GM19043 (cell line): ENCODE data around the gene GYPA.
"Not testable (repeated sequence)": the region's sequence is repeated elsewhere in the genome, so short reads cannot be mapped to it uniquely, and the experiment has no call there.

ENCODE experiments used
- ATAC-seq: cut with Tn5 transposase; IDR thresholded peaks from one replicate; pipeline ENCODE4 v1.9.1; 2021; ENCODE audit warnings: low read depth; ENCODE audit not compliant: unreplicated experiment

Gene GYPA

GRCh38 chr4:144130167-144130566 is 10.4 kb downstream of the GYPA start:
- ATAC-seq, result not testable (repeated sequence)

GRCh38 chr4:144129336-144129875 is 11.1 kb downstream of the GYPA start:
- ATAC-seq, result not testable (repeated sequence)

- not testable (repeated sequence) for ATAC-seq
Observed at GRCh38 chr4:144128709-144129320, 11.7 kb downstream of the GYPA start.

GRCh38 chr4:144125109-144125508 is 15.4 kb downstream of the GYPA start:
- ATAC-seq, result not testable (repeated sequence)

- not testable (repeated sequence) for ATAC-seq
Observed at GRCh38 chr4:144123982-144124635, 16.4 kb downstream of the GYPA start.

- ATAC-seq, result not testable (repeated sequence)
Observed at GRCh38 chr4:144123269-144123668, 17.2 kb downstream of the GYPA start.

GRCh38 chr4:144119752-144120151 is 20.8 kb downstream of the GYPA start:
- not testable (repeated sequence) for ATAC-seq

GRCh38 chr4:144115519-144115918 is 25.0 kb downstream of the GYPA start:
- no peak for ATAC-seq

- ATAC-seq, result no peak
Observed at GRCh38 chr4:144113546-144113945, 27.0 kb downstream of the GYPA start.

GRCh38 chr4:144104509-144105130 is 35.9 kb downstream of the GYPA start:
- no peak for ATAC-seq

- ATAC-seq, result not testable (repeated sequence)
Observed at GRCh38 chr4:144097776-144098175, 42.7 kb downstream of the GYPA start.

- ATAC-seq, result not testable (repeated sequence)
Observed at GRCh38 chr4:144093995-144094394, 46.5 kb downstream of the GYPA start.

- ATAC-seq, result not testable (repeated sequence)
Observed at GRCh38 chr4:144091181-144091580, 49.3 kb downstream of the GYPA start.

GRCh38 chr4:144090744-144091143 is 49.8 kb downstream of the GYPA start:
- no peak for ATAC-seq

GRCh38 chr4:144082053-144082452 is 58.5 kb downstream of the GYPA start:
- not testable (repeated sequence) for ATAC-seq

- not testable (repeated sequence) for ATAC-seq
Observed at GRCh38 chr4:144080135-144080534, 60.4 kb downstream of the GYPA start.

GRCh38 chr4:144078746-144079145 is 61.8 kb downstream of the GYPA start:
- not testable (repeated sequence) for ATAC-seq

GRCh38 chr4:144061556-144061955 is 79.0 kb downstream of the GYPA start:
- not testable (repeated sequence) for ATAC-seq

GRCh38 chr4:144060234-144060859 is 80.2 kb downstream of the GYPA start:
- not testable (repeated sequence) for ATAC-seq
